NK-92 treated with Interleukin-12 subunit alpha and Interleukin-12 subunit beta, amount 100 ng/mL, for 24 hours (cell line): ENCODE data around the gene NCSTN.

Source experiments
- DNase-seq: peaks from one replicate; lab custom pipeline; 2025; lab: John Stamatoyannopoulos, UW

NCSTN gene

GRCh38 chr1:160342953-160343869, at the start of gene NCSTN, which contains the start of gene COPA:
Gene NCSTN, plus strand, starts transcription at chr1:160343383. Its CDS starts 14 bp downstream, at chr1:160343397.
Gene COPA, minus strand, starts transcription at chr1:160343250. Its CDS starts 80 bp downstream, at chr1:160343170.
- DNase-seq = peak; percentile 83

DNA sequence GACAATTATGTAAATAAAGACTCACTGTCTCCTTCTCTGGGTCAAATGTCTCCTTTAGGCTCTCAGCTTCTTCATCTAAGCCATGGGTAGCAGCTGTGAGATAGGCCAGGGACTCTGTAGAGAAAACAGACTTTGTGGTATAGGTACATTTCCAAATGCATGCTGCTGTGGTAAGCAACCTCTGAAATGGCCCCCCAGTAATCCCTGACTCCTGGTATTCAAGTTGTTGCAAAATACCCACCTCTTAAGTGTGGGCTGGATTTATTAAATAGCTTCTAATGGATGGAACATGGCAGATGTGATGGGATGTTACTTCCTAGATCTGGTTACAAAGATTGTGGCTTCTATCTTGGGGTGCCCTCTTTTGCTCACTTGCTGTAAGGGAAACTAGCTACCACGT, 47.1 kb upstream of the NCSTN start:
- no peak for DNase-seq

- no peak for DNase-seq
Measured at GRCh38 chr1:160300173-160300572, 43.0 kb upstream of the NCSTN start.

GRCh38 chr1:160307118-160307791, 35.9 kb upstream of the NCSTN start:
- no peak for DNase-seq

DNA sequence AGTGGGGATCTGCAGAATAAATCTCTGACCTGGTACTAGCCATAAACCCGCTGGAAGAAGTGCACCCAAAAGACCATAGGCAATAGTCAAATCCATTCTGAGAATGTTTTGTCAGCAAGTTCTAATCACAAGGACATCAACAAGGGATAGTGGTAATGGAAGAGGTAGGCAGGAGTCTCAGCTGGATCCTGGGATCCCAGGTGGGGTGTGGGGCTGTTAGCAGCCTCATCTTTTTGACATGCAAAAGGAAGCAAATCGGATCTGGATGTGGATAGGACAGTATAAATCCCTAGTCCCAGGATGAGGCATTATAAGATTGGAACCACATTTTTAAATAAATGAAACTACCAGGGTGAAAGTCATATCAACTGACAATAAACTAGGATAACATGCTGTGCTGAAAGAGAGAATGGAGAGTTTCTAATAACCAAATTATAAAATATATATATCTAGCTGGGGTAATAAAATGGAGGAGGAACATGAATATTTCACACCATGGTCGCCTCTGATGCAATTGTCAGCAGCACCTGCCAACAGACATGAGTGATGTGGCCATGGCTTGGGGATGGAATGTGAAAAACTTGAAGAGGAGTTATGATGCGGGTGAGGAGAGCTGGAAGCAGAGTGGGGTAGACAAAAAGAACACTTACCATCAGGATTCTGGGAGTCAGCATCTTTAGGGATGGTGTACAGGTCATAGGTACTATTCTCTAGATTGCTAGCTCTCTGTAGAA, 34.6 kb upstream of the NCSTN start:
- no peak for DNase-seq

DNA sequence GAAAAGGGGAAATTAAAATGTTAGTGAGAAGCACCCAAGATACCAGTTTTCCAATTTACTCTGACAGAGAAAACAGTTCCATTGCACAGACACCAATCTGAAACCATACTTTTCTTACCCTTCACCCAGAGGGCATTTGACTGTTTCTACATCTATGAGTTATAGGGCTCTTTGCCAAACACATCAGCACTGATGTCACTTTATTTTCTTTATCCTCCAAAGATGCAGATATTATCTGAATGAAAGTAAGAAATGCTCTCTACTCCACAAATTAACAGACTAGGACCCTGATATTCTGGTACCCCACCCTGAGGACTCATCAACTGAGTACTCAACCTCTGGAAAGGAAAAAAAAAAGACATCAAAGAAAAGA, 34.0 kb upstream of the NCSTN start:
- DNase-seq = no peak

DNA sequence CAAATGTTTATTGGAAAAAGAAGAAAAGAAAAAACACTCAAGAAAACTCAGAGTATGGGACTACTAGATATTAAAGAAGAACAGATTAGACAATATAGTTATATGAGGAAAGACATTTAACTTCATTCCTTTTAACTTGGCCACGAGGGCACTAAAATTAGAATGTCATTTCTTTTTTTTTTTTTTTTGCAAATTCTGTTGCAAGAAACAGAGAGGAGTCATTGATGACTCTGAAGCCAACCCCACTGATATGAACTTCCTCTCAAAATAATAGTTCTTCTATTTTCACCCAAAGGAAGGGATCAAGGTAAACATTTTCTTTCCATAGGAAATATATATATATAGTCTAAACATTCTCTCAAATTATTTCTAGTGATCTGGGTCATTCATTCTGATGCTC, 33.6 kb upstream of the NCSTN start:
- DNase-seq = no peak

GRCh38 chr1:160315359-160315758, 27.8 kb upstream of the NCSTN start:
- DNase-seq = no peak

GRCh38 chr1:160322831-160323230, 20.4 kb upstream of the NCSTN start:
- no peak for DNase-seq

DNA sequence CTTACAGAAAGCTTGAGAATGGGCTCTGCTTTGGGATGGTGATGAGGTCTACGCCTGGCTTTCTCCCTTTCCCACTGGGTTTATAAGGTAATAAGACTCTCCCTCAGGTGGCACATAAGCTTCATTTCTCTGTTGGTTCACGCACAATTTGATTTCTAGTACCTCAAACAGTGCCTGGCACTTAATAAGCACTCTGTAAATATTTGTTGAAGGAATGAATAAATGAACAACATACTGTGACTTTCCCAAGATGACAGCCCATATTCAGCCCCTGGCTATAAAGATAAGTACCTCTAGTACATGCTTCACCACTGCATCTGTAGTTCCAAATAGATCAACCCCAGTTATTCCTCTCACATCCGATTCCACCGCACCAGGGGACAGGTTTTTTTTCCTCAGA, 17.9 kb upstream of the NCSTN start:
- no peak for DNase-seq

- no peak for DNase-seq
Measured at GRCh38 chr1:160326418-160326817, 16.8 kb upstream of the NCSTN start.

DNA sequence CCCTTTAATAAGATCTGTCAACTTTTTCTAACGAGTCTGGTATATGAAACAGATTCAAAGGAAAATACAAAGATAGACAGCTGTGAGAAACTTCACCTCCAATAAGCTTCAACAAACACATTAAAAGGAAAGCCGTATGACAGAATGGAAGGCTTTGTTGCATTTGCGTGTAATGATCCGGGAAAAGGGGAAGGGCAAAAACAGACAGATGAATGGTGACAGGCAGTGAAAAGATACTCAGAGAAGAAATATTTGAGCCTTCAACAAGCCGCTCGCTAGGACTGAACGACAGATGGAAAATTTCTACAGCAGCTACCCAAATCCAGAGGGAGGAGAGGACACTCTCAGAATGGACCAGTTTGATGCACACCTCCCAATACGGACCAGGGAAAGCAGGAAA, 15.0 kb upstream of the NCSTN start:
- no peak for DNase-seq

DNA sequence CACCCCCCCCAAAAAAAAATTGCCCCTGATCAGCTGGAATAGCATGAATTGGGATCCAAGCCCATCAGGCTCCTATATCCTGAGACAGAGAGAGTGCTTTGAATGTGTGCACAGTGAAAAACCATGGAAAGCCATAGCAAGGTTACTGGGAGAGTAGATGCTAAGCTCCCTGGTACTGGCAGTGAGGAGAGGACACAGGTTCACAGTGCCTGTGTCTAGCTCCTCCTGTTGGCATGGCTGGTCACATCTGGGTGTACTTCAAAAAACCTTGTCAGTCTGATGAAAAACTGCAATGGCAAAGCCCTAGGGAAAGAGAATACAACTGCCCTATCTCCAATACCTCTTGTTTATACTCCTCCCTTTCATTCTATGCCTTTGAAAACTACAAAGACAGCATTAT, 13.1 kb upstream of the NCSTN start:
- DNase-seq = no peak

DNA sequence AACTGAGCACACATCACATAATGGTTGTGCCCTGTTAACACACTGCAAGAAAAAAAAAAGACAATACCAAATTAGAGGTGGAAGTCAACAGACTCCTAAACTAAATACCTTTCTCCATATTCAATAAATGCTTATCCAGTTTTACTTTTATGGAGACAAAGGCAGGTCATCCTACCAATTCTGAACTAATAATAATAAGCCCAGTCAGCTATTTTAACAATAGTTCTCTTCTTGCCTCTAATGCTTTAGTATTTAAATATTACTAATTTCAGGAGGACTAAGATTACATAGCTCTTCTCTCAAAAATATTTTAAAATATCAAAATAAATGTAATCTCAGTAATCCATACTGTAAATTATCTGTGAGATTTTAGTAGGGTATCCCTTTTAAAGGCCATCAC, 10.7 kb upstream of the NCSTN start:
- no peak for DNase-seq

- DNase-seq = no peak
Measured at GRCh38 chr1:160338580-160338979, 4.6 kb upstream of the NCSTN start.

DNA sequence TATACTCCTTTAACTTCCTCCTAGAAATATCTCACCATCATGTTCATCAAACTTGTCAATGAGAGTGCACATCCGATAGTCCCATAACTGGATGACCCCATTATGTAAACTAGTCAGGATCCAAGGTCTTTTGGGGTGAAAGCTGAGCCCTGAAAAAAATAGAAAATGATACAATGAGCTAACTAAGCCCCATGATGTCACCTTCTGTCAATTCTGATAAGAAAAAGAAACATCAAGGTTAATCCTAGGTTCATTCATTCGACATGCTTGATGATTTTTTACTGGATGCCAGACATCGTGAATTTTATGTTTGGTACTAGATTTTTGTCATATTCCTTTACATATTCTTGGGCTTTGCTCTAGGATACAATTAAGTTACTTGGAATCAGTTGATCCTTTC, 3.0 kb upstream of the NCSTN start:
- no peak for DNase-seq

- DNase-seq = no peak
Measured at GRCh38 chr1:160340866-160341265, 2.3 kb upstream of the NCSTN start.

DNA sequence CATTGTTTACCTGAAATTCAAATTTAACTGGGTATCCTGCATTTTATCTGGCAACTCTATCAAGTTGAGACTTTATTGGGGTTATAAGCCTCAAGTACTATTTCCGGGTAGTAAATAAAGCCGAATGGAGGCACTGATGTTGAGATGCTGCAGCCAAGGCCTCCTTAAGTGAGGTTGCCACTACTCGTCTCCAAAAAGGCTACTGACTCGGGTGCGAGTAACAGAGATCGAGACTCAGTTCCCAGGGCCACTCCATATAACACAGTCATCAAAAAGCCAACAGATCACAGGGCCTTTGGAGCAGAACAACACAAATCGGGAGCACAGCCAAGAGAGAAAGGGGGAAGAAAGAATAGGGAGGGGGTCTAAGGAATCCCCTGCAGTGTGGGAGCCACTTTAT, 657 bp upstream of the NCSTN start:
- DNase-seq = no peak

- DNase-seq = no peak
Measured at GRCh38 chr1:160344241-160344640, 1.1 kb downstream of the NCSTN start.

GRCh38 chr1:160344936-160345335, 1.8 kb downstream of the NCSTN start:
- no peak for DNase-seq

GRCh38 chr1:160346463-160346862, 3.3 kb downstream of the NCSTN start:
- DNase-seq = no peak

GRCh38 chr1:160346958-160347357, 3.8 kb downstream of the NCSTN start:
- no peak for DNase-seq

DNA sequence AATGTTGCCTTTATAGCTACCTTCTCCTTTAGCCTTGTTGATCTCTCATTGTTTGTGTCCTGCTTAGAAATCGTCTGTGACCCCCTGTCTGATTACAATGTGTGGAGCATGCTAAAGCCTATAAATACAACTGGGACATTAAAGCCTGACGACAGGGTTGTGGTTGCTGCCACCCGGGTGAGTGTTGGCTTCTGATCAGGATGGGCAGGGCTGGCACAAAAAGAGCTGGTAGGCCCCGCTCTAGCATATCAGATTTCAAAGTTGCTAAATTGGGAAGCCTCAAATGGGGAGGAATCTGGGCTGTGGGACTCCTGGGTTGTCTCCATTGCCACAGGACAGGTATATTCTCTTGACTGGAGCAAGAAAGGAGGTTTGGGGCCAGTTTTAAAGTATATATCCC, 8.4 kb downstream of the NCSTN start:
- DNase-seq = no peak
